NCI-H2171 (cell line): Measurements from ENCODE around the gene TNFRSF1B.

Experiments
- DNase-seq: peaks from one replicate; lab custom pipeline; 2025; lab: John Stamatoyannopoulos, UW

TNFRSF1B gene

DNA sequence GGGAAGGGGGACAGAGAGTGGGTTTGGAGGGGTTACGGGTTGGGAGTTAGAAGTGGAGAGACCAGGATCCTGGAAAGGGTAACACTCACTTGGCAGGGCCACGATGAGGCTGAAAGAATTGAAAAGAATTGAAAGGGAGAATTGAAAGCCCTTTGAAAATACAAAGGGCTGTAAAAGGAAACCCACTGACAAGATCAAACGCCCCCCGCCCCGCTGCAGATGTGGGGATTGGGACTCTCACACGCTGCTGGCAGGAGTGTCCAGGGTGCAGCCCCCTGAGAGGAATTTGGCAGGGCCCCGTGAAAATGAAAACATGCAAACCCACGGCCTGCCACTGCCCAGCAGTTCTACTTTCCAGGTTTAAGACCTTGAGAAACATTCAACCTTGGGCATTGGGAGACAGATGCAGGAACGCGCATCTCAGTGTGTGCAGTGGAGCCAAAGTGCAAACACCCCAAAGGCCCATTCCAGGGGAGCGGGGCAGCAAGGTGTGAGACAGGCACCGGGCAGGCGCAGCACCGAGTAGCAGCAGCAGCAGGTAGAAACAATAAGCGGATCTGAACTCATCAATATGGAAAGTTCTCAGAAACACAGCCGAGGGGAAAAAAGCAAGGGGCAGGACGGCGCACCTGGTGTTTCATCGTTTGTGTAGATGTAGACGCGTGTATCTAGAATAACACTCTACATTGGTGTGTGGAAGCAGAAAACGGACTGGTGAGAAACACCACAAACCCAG lies 8.3 kb upstream of the TNFRSF1B start:
- no peak for DNase-seq

DNA sequence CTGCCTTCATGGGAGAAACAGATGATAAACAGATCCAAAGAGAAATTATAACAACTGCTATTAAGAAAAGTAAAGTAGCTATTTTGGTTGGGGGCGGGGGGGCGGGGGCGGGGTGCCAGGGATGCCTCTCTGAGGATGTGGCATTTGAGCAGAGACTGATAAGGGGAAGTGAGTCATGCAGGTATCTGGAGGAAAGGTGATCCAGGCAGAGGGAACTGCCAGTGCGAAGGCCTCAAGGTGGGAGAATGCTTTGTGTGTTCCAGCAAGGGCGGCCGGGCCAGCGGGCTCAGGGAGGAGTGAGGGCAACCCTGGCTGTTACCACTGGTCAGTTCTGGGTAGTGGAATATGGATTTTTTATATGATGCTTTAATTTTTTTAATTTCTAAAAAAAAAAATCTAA lies 7.0 kb upstream of the TNFRSF1B start:
- DNase-seq, result no peak

DNA sequence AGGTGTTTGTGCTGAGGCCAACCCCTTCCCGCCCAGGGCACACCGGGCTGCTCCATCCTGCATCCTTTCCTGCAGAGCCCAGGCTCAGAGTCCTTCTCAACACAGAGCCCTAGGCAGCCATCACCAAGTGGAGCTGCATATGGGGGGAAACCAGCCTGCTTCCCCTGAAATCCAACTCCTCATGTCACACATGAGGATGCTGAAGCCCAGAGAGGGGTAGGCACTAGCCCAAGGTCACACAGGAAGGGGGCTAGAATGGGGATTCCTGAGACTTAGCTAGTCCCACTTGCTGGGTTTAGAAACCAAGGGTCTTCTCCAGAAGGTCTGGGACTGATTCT lies 5.5 kb upstream of the TNFRSF1B start:
- DNase-seq, result no peak

DNA sequence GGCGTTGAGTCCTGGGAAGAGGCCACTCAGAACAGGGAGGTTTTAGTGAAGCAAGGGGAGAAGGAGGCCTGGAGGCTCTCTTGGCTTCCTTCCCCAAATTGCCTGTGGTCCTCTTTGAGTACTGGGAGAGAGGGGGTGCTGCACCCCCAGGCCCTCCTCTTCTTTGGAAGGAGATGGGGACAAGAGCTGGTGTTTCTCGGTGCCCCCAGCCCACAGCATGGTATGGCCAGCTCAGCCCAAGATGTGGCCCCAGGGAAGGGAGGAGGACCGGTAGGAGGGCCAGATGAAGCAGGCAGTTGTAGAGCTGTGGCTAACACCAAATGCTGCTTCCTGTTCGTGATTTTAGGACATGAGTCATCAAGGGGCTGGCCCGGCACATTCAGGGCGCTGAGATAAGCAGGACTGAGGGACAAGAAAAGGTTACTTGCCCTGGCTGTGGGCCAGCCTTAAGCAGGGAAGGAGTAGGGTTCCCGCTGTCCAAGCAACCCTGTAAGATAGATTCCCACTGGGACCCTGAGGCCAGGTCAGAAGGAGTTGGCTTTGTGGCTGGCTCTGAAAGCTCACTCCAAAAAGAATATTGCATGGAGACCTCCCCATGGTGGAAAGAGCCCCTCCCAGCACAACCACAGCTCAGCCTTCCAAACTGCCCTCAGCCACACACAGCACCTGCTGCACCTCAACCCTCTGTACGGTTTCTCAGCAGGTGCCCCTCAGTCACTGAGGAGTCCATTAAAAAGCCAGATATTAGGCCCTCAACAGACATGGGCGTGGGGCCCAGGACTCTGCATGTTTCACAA lies 4.9 kb upstream of the TNFRSF1B start:
- no peak for DNase-seq

DNA sequence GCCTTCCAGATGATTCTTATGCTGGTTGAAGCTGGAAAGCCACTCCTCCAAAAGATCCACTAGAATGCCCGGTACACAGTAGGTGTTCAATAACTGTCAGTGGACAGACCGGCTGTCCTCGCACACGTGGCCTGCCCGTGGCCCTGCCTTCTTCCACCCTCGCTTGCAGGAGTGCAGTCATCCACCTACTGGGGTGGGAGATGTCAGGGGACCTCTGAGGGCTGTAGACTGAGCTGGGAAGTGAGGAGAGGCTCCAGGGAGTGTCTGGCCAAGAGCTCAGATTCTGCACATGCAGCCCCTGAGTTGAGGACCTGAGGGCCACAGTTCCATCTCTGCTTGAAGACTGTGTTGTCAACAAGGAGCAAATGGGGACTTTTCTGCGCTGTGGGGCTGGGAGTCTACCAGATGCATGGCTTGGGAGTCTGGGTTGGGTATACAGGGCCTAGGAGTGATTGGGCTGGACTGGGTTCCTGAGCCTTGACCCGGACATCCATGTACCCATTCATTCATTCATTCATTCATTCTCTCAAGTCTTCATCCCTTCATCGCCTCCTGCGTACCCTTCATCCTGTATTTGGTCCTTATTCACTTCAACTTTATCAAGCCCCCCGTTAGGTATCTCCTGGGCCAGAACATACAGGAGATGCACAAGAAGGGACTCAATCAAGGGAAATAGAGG lies 4.2 kb upstream of the TNFRSF1B start:
- no peak for DNase-seq

DNA sequence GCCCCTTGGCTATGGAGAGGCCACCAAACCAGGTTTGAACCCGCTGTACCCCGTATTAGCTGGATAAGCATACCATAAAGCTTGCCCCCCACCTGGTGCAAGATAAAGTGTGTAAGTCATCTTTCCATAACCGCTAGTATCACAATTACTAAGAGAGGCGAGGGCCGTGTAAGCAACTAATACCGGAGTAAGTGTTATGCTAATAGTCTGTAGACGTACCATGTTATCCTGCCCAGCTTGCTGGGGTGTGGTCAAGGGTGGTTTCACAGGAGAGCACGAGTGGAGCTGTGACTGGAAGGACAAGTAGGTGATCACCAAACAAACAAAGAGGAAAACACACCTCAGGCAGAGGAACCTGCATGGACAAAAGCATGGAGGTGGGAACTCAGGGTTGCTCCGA lies 3.6 kb upstream of the TNFRSF1B start:
- DNase-seq, result no peak

DNA sequence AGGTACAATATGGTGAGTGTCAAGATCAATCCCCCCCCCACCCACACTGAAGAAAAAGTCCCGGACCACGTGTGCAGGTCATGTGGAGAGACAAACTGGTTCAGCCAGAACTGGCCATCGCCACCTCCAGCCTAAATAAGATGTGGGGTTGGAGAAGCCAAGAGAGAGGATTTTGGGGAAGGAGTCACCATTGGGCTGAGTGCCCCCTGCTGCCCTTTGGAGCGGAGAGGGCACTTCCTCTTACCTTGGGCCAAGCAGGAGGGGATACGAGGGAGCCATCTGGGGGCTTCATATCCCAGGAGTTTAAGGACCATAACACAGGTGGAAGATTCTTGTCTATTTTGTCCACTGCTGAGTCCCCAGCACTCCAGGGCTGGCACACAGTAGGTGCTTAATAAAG lies 2.6 kb upstream of the TNFRSF1B start:
- no peak for DNase-seq

DNA sequence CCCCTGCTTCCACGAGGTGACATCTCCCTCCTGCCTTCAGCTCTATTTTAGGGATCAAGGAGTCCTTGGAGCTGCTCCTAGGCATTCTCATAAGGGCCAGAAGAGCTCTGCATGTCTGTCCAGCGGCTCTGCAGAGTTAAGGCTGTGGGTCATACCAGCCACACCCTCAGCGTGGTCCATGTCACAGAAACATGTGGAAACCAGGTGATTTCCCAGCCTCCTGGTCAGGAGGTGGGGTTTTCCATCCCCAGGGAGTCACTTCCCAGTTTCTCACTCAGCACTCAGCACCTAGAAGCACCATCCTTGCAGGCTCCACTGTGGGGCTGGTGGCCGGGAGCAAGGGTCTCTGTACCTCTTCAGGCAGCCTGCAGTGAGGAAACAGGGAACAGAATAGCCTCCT lies 1.4 kb upstream of the TNFRSF1B start:
- no peak for DNase-seq

DNA sequence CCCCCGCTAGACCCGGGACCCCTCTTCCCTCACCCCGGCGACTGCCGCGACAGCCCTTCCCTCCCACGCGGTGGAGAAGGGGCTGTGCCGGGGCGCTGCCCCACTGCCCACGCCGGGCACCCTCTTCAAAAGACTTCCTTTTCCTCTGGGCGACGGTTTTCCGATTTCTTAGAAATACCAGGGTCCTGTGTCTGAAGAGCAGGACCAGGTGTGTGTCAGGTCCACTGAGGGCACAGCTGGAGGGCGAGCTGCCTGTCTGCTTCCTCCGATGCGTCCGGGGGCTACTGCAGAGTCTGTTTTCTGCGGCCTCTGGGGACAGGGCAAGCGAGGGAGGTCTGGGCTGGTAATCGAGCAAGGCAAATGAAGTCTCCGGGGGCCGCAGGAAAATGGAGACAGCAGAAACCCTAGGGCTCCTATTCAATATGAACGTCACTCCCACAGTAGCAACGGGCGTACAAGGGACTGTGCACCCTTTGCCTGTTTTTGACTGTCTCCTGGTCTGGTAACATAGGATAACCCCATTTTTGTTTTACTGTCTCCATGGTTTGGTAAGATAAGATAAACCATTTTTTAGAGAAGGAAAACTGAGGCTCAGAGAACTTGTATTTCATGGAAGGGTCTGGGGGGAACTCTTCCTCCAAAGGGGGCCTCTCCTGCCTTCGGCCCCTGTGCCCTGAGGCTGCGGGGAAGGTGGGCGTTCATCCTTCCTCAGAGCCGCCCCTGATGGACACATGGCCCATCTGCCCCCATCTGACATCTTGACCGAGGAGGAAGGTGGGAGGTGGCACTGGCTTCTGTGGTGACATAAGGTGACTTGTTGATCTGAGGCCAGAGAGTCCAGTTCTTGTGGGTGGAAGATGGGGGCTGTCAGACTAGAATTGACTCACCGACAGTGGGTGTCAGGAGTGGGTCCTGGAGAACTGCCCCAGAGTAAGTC lies 970 bp downstream of the TNFRSF1B start:
- DNase-seq, result no peak

DNA sequence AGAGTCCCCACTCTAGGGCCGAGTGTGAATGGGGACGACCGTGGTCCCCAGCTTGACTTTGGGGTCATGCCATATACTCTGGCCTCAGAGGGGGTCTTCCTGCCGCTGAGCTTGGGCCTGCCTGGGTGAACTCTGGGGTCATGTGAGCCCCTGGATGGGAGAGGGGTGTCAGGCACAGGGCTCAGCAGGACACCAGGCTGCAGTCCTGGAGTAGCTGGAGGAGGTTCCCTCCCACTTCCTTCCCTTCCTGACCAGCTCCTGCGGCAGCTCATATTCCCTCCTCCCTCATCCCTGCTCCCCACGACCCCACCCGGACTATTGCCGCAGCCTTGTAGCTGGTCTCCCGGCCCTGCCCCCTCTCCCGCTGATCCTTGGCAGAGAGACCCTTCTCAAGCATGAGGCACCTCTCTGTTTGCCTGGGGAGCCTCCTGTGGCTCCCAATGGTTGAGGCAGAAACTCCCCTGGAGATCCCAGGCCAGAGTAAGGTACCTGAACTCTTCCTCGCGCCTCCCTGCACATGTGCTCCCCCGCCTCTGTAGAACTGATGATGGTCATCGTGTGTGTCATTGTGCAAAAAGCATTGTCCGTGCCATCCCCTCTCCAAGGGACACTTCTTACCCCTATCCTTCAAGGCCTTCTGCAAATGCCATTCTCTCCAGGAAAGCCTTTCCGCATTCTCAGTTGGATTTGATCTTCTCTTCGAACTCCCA lies 1.8 kb downstream of the TNFRSF1B start:
- DNase-seq, result no peak

DNA sequence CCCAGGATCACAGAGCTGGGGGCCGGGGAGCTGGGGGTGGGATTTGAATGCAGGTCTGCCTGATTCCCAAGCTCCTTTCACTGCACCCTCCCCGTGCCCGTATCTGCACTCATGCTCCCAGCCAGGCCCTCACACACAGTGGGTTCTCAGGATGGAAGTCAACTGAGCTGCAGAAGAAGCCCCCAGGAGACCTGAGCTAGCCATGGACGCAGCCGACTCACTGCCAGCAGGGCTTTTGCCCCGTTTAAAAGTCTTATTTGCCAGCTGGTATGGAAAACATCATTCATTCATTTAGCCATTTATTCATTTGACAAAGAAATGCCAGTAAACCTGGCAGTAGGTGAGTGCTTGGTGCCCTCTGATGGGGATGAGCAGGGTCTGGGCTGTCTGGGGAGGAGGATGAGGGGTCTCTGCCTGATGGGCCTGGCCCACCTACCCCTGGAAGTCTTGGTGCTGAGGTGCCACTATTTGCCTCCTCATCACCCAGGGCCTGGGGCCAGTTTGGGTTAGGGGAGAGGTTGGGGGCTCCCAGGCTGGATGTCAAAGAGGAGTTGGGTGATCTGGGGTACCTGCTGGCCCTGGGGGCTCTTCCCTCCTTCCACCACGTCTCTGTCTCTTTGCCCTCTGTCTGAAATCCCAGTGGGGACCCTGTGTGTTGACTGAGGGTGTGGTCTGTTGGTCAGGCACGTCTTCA lies 2.8 kb downstream of the TNFRSF1B start:
- DNase-seq, result no peak

DNA sequence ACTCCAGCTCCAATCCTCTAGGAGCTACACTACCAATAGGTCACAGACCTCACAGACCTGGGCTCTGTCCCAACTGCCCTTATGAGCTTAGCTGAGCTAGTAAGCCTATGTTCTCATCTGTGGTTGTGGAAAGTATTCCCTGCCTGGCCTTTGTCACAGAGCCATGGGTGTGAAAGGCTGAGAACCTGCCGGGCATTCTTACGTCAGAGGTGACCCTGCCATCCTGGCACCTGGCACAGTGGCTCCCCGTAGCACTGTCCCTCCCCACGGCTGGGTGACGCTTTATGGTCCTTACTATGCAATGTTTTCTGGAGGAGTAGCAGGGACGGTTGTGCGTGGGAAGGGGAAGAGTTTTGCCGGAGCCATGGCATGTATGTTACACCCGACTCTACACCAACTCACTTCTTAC lies 3.5 kb downstream of the TNFRSF1B start:
- no peak for DNase-seq

DNA sequence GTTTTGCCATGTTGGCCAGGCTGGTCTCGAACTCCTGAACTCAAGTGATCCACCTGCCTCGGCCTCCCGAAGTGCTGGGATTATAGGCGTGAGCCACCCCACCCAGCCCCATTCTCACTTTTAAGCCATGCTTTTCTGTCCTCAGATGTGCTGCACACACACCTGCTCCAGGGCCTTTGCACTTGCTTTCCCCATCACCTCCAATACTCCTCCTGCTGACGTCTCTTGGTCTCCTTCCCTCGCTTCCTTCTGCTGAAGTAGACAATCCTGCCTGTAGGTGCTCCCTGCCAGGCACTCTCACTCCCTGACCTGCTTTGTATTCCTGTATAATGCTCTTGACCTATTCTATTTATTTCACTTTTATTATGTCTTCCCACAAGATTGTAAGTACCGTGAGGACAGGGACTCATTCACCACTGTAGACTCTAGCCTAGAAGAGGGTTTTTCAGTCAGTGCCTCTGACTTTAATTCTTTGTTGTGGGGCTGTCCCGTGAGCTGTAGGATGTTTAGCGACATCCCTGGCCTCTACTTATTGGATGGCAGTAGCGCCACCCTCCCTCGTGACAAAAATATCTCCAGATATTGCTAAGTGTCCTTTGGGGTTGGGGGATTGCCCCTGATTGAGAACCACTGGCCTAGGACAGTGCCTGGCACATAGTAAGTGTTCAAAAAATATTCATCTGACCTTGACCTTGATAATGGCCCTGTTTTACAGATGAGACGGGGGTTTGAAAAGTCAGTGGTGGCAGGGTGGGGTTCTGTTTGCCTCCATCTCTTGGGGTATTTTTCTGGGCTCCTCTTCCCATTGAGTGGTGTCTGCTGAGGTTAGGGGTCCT lies 4.6 kb downstream of the TNFRSF1B start:
- DNase-seq, result no peak

DNA sequence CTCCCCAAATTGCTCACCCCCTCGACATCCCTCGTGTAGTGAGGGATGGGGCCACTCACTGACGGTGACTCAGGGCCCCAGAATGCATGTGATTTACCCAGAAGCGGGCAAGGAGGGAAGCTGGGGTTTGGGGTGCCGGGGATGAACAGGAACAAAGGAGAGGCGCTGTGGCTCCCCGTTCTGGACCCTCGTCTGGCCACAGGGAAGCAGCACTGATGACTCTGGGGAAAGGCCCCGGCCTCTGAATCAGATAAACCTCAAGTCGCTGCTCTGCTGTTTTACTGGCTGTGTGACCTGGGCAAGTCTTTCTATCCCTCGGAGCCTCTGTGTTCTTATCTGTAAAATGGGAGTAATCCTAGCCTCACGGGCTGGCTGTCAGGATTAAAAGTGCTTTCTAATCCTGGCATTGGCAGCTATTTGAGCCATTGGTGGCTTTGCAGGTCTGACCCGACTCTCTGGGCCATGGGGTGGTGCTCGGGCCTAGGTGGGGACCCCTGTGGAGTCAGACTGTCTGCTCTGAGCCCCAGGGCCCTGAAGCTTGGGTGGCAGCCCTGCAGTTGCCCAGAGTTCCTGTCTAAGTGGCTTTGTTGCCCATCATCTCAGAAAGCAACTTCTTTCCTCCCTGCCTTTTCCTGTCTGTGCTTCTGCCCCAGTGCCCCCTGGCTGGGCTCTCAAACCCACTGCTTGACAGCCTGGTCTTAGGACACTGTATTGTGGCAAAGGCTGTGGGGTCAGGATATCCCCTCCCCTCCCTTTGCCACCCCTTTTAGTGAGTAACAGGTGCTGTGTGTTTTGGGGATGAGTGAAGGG lies 5.5 kb downstream of the TNFRSF1B start:
- DNase-seq, result no peak

DNA sequence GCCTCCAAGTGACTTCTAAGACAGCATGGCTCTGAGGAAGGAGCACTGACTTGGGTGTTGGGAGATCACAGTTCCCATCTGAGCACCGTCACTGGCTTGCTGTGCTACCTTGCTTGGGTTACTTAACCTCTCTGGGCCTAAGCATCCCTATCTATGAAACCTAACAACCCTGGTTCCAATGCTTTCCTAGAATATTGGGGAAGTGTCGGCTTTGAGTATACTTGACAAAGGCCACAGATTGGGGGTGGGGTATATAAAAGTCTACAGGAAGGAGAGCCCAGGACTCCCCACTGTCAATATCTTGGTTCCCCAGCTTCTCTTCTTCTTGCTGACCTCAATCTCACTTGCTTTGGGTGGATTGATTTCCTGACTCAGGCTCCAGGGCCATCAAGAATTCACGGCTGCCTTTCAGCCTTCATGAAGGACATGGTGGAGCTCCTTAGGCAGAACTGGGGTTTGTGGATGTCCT lies 6.3 kb downstream of the TNFRSF1B start:
- no peak for DNase-seq

DNA sequence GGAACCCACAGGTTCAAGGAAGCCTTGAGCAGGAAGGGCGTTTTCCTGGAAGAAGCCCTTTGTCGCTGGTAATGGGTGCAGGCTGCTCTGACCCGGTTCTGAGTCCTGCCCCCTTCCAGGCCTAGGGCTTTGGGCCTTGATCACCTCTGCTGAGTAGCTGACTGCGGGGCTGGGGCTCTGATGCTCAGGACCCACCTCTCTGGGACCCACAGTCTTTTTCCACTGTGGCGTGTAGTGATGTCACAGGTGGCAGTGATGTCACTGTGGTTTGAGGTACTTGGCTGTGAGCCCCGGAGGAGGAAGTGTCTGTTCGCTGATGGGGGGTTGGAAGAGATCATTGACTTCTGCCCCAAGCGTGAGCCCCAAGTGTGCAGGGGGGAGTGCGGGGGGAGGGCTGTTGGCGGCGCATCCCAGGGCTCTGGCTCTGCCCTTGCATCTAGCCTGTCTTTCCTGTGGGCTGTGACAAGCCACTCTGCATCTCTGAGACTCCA lies 6.9 kb downstream of the TNFRSF1B start:
- no peak for DNase-seq

DNA sequence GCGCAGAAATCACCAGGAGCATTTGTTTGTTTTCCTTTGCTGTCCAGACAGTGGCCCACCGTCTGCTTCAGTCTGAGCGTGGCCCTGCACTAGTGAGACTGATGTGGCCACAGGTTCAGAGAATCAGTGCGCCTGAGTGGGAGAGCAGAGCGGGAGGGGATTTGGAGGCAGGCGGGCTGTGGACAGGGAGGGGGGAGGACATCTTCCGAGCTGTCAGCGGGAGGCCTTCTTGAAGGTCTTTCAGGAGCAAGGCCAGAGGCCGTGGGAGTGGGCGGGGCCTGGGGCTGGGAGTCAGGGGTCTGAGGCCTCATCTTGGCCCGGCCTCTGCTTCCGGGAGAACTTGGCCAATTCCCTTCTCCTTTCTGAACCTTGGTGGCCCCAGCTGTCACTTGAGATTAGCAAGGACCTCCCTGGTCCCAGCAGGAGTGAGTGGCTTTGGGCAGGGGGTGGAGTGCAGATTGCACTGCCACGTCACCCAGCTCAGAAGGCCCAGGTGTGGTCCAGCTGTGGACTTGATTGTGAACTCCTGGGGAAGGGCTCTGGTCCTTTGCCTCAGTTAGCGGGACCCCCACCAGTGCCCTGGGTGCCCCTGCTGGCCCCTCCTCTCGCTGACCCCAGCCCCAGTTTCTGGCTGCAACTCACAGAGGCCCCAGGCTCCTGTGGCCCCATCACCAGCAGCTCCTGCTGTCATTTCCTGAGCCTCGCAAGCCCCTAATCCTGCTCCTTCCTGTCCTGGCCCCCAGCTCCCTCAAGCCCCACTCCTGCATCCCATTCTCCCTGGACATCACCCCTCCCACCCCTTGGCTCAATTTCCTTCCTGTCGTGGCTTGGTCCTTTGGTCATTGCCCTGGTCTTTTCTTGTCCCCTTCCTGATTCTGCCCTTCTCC lies 8.4 kb downstream of the TNFRSF1B start:
- no peak for DNase-seq
